GM12878 (cell line): ENCODE data around the gene GKN1. TPM values are rescaled to one million over a fixed set of nuclear protein-coding genes. Genes with fewer than 3 reads are reported as not detected.

Source experiments
- ATAC-seq: fragments of 200-7000 bp; cut with Tn5 transposase; 3 replicates; pipeline ENCODE4 v1.9.1; 2020; ENCODE audit warnings: mild to moderate bottlenecking, moderate library complexity
- BruUV-seq: library from RNA; stranded (reverse); fragments of 400-500 nt; replicated peaks from 2 replicates; lab custom pipeline; 2021; lab: Mats Ljungman, UMichigan
- CTCF ChIA-PET: fragments of 300-600 bp; sonication (Branson Sonifier 250); formaldehyde crosslinking; extraction: SDS; loops from one replicate; lab custom pipeline; 2021; ENCODE audit warnings: inconsistent platforms; lab: Yijun Ruan, JAX
- POLR2A ChIA-PET: fragments of 350-600 bp; formaldehyde crosslinking; extraction: SDS; loops from one replicate; lab custom pipeline; 2021; ENCODE audit warnings: inconsistent platforms; lab: Charles Lee
- RAD21 ChIA-PET: fragments of 300-600 bp; sonication (Branson Sonifier 250); formaldehyde crosslinking; loops from one replicate; lab custom pipeline; 2023; ENCODE audit warnings: antibody characterized with exemption; ENCODE audit not compliant: unreplicated experiment; lab: Charles Lee
- SMC1A ChIA-PET: fragments of 300-600 bp; sonication (Branson Sonifier 250); formaldehyde crosslinking; loops from one replicate; lab custom pipeline; 2023; ENCODE audit not compliant: unreplicated experiment, uncharacterized antibody; lab: Charles Lee
- DNase-seq: peaks from one replicate; pipeline ENCODE4 v3.0.0-alpha.2; 2011; ENCODE audit warnings: low read depth, low spot score
- FAIRE-seq: peaks from 3 replicates; lab custom pipeline; 2011; peaks lifted over from hg19 to GRCh38; lab: Jason Lieb, UNC
- H2AFZ ChIP-seq: 2 replicates; pipeline ENCODE4 v1.6.0; 2011; ENCODE audit warnings: low read depth, low read length, control low read depth; ENCODE audit not compliant: control insufficient read depth
- H3K27ac ChIP-seq: 2 replicates; pipeline ENCODE4 v1.5.1; 2011; ENCODE audit warnings: control low read depth; ENCODE audit not compliant: control insufficient read depth, insufficient read depth
- H3K27me3 ChIP-seq, 2 experiments: replicated peaks in 1 of 2; 2 replicates each; pipeline versions ENCODE4 v1.6.0 to v1.6.1; 2011; ENCODE audit warnings: low read length in 1 of 2; ENCODE audit not compliant: control insufficient read depth in 2 of 2, insufficient read depth in 2 of 2
- H3K36me3 ChIP-seq, 2 experiments: 2 replicates each; pipeline ENCODE4 v1.5.1; 2011; ENCODE audit warnings: low read length in 1 of 2; ENCODE audit not compliant: control insufficient read depth in 2 of 2, insufficient read depth in 2 of 2
- H3K4me1 ChIP-seq: 2 replicates; pipeline ENCODE4 v1.6.1; 2011; ENCODE audit warnings: mild to moderate bottlenecking, low read length, moderate library complexity, mixed read lengths; ENCODE audit not compliant: control insufficient read depth, insufficient read depth
- H3K4me2 ChIP-seq: 2 replicates; pipeline ENCODE4 v1.6.0; 2011; ENCODE audit warnings: control low read depth; ENCODE audit not compliant: control insufficient read depth, insufficient read depth
- H3K4me3 ChIP-seq: fragments of 200-600 bp; sonication (generic); 2 replicates; pipeline ENCODE4 v1.5.1; 2016
- H3K79me2 ChIP-seq: 2 replicates; pipeline ENCODE4 v1.6.0; 2011; ENCODE audit warnings: low read length; ENCODE audit not compliant: control insufficient read depth, insufficient read depth
- H3K9ac ChIP-seq: 2 replicates; pipeline ENCODE4 v1.8.0; 2011; ENCODE audit warnings: low read length, control low read depth, mixed read lengths; ENCODE audit not compliant: control insufficient read depth, insufficient read depth
- H3K9me3 ChIP-seq: replicated peaks from 3 replicates; pipeline ENCODE4 v1.5.1; 2011; ENCODE audit warnings: mild to moderate bottlenecking, low read length; ENCODE audit not compliant: control insufficient read depth, insufficient read depth
- H4K20me1 ChIP-seq: 2 replicates; pipeline ENCODE4 v1.6.0; 2011; ENCODE audit not compliant: control insufficient read depth, insufficient read depth
- CREB1 ChIP-seq: IDR thresholded peaks from 2 replicates; pipeline ENCODE4 v1.6.1; 2012; ENCODE audit warnings: low read depth, mild to moderate bottlenecking, inconsistent platforms
- EZH2 ChIP-seq: IDR thresholded peaks from 2 replicates; pipeline ENCODE4 v1.6.1; 2012; ENCODE audit warnings: low read depth, mild to moderate bottlenecking, control low read depth, inconsistent platforms, low read length, borderline replicate concordance; ENCODE audit not compliant: control insufficient read depth
- RBBP5 ChIP-seq: fragments of 200-600 bp; sonication (generic); conservative IDR thresholded peaks from 2 replicates; pipeline ENCODE4 v1.6.1; 2016
- TCF12 ChIP-seq: IDR thresholded peaks from 2 replicates; pipeline ENCODE4 v1.6.1; 2011; ENCODE audit warnings: low read depth, mild to moderate bottlenecking, low read length
- ZZZ3 ChIP-seq: IDR thresholded peaks from 2 replicates; pipeline ENCODE4 v1.6.1; 2011; ENCODE audit warnings: low read depth; ENCODE audit not compliant: control insufficient read depth, insufficient read length
- WGBS: methylation state at CpG from one replicate; pipeline ENCODE4 v1.1.6; 2016; ENCODE audit warnings: low lambda C conversion rate; ENCODE audit not compliant: insufficient replicate concordance, insufficient coverage; ENCODE audit errors: missing lambda C conversion rate; 5-methylcytosine and 5-hydroxymethylcytosine counted together
- in situ Hi-C: fragments of 300-500 bp; cut with MboI; formaldehyde crosslinking; loops from 9 replicates; pipeline ENCODE4 v1.14.3; 2018; ENCODE audit warnings: mixed read lengths
- intact Hi-C: fragments of 100-400 bp; cut with micrococcal nuclease; formaldehyde crosslinking; loops from one replicate; pipeline ENCODE4 v1.14.2; 2022; ENCODE audit not compliant: unreplicated experiment
- polyA plus RNA-seq, 11 experiments: library from polyadenylated mRNA; depleted of rRNA in 4 of 11; unstranded in 6 of 11; stranded (reverse) in 5 of 11; fragments of >200 nt; fragmentation: Nextera tagmentation in 4 of 11; fragmentation: Illumina TruSeq in 1 of 11; extraction: Ambion mirVana in 4 of 11; extraction: Trizol in 1 of 11; gene quantifications; 1 replicate in 1 of 11; 2 replicates in 10 of 11; pipeline versions ENCODE4 v1.2.1 to v1.2.3, GENCODE V29; 2011 to 2016; ENCODE audit warnings: inconsistent platforms in 2 of 11, missing spikeins in 2 of 11, low read depth in 1 of 11
- total RNA-seq, 4 experiments: library from RNA; depleted of rRNA in 3 of 4; stranded (reverse); fragments of >200 nt in 3 of 4; fragmentation: Illumina TruSeq in 1 of 4; extraction: Trizol in 1 of 4; gene quantifications; 2 replicates each; pipeline versions ENCODE4 v1.2.1 to v1.2.3, GENCODE V29; 2013 to 2021

GKN1 gene
- total and polyA plus RNA-seq, 10 of the 15 experiments (the other 5 are each of a cell fraction or from before 2014, with no cell fraction given) = not detected

- no peak for DNase-seq
- Histone ChIP-seq H3K27ac (no peak overlapping the region), H3K27me3 (peaks cover 7 to 14% of the 10 kb centered on the region in 2 experiments), H4K20me1 (no peaks in the 10 kb centered on the region), H2AFZ (no peak overlapping the region), H3K9ac (no peak overlapping the region), H3K36me3 (no peaks in the 10 kb centered on the region), H3K4me2 (peak overlapping the region; percentile 22; the same call in 1 of the 2 replicates), H3K9me3 (no peaks in the 10 kb centered on the region), H3K79me2 (no peaks in the 10 kb centered on the region), H3K4me1 (no peaks in the 10 kb centered on the region; the same call in 1 of the 2 replicates), H3K4me3 (no peak overlapping the region)
- no TSS peak for BruUV-seq
- in situ Hi-C loops = loop anchor here (25.0 kb wide), 1 partner anchor 698 kb away; no protein-coding TSS in a partner anchor
- intact Hi-C loops = loop anchor here (5.0 kb wide), 1 partner anchor 293 kb away; no protein-coding TSS in a partner anchor
- no peak for ATAC-seq
- ChIA-PET CTCF (interaction anchor here (0.7 to 0.8 kb wide), 3 partner anchors 9 to 1483 kb away, joined by 3 to 4 read pairs (median 3); no protein-coding TSS in a partner anchor), RAD21 (no interaction called here), SMC1A (interaction anchor here (0.9 to 1.2 kb wide), 2 partner anchors 31 to 37 kb away, joined by 3 read pairs; no protein-coding TSS in a partner anchor), POLR2A (no interaction called here)
- no peak for FAIRE-seq
- WGBS = 20% methylated on average over 20 of the region's 20 CpGs
- TF ChIP-seq RBBP5 = no peak
- no peak for TF ChIP-seq EZH2
- TF ChIP-seq TCF12 = no peak
- no peak for TF ChIP-seq ZZZ3
- no peak for TF ChIP-seq CREB1
Observed at GRCh38 chr2:69013840-69014821, 39.7 kb downstream of the GKN1 start.
